HG03432 (cell line): Measurements from ENCODE around the gene FGD4.

Source experiments
- ATAC-seq: cut with Tn5 transposase; IDR thresholded peaks from one replicate; pipeline ENCODE4 v1.9.1; 2021; ENCODE audit warnings: mild to moderate bottlenecking, moderate library complexity; ENCODE audit not compliant: unreplicated experiment

The FGD4 gene

GRCh38 chr12:32454075-32454474, 54.7 kb downstream of the FGD4 start:
- no peak for ATAC-seq

GRCh38 chr12:32454866-32455265, 55.5 kb downstream of the FGD4 start:
- no peak for ATAC-seq

GRCh38 chr12:32455607-32456071, 56.3 kb downstream of the FGD4 start:
- peak; percentile 67 for ATAC-seq

- no peak for ATAC-seq
These were observed 58.1 kb downstream of the FGD4 start for GRCh38 chr12:32457251-32458025.

GRCh38 chr12:32460638-32461037, 61.3 kb downstream of the FGD4 start:
- ATAC-seq: no peak

GRCh38 chr12:32462908-32463307, 63.5 kb downstream of the FGD4 start:
- ATAC-seq: no peak

- ATAC-seq: no peak
These were observed 66.8 kb downstream of the FGD4 start for GRCh38 chr12:32466187-32466586.

- no peak for ATAC-seq
These were observed 67.8 kb downstream of the FGD4 start for GRCh38 chr12:32466986-32467711.

GRCh38 chr12:32467959-32468863, 68.9 kb downstream of the FGD4 start:
- peak; percentile 77 for ATAC-seq

GRCh38 chr12:32470936-32471470, 71.6 kb downstream of the FGD4 start:
- ATAC-seq: no peak

GRCh38 chr12:32471591-32472001, 72.2 kb downstream of the FGD4 start:
- no peak for ATAC-seq

- no peak for ATAC-seq
These were observed 76.4 kb downstream of the FGD4 start for GRCh38 chr12:32475724-32476123.

- ATAC-seq: no peak
These were observed 77.1 kb downstream of the FGD4 start for GRCh38 chr12:32476446-32476845.

- no peak for ATAC-seq
These were observed 78.4 kb downstream of the FGD4 start for GRCh38 chr12:32477714-32478113.

GRCh38 chr12:32478166-32478565, 78.8 kb downstream of the FGD4 start:
- ATAC-seq: no peak

GRCh38 chr12:32478858-32479725, 79.7 kb downstream of the FGD4 start:
- ATAC-seq: no peak

GRCh38 chr12:32482226-32482625, 82.9 kb downstream of the FGD4 start:
- ATAC-seq: peak; percentile 77

GRCh38 chr12:32483499-32483898, 84.1 kb downstream of the FGD4 start:
- no peak for ATAC-seq

GRCh38 chr12:32483993-32484392, 84.6 kb downstream of the FGD4 start:
- ATAC-seq: no peak

GRCh38 chr12:32486158-32486557, 86.8 kb downstream of the FGD4 start:
- ATAC-seq: no peak
